ENCODE results near the gene SDK1. TPM values are rescaled to one million over a fixed set of nuclear protein-coding genes. Genes with fewer than 3 reads are reported as not detected.

SDK1 gene
- total RNA-seq, 1 donor: 0.27 TPM

DNA sequence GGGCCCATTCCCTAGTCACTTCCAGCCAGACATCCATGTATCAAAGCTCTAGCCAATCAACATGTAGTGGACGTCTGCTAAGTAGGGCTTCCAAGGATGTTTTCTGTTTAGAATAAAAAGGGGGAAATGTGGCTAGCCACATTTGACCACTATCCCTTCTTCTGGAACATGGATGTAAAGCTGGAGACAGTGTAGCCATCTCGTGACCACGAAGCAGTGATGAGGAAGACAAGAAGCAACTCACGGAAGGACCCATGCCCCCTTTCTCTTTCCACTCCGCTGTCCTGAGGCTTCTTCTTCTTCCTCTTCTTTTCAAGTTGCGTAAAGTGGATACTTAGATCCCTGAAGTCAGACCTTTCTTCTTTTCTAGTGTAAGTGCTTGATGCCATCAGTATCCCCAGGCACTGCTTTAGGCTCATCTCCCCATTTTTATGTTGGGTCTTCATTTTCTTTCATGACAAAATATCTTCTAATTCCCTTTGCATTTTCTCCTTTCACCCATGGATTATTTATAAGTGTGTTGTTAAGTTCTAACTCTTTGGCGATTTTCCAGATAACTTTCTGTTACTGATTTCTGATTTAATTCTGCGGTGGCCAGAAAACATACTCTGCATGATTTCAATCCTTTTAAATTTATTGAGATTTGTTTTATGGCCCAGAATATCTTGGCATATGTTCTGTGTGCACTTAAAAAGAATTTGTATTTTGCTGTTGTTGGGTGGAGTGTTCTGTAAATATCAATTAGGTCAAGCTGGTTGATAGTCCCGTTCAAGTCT, 594.5 kb downstream of the SDK1 start:
- DNase-seq (ENCODE audit: low read depth): no peak
- no peak for TF ChIP-seq CTCF (IDR thresholded peaks at IDR 0.05; ENCODE audit: insufficient read depth, low read length)
- H3K4me3 ChIP-seq (ENCODE audit: low read depth, low read length): no peak overlapping the region

DNA sequence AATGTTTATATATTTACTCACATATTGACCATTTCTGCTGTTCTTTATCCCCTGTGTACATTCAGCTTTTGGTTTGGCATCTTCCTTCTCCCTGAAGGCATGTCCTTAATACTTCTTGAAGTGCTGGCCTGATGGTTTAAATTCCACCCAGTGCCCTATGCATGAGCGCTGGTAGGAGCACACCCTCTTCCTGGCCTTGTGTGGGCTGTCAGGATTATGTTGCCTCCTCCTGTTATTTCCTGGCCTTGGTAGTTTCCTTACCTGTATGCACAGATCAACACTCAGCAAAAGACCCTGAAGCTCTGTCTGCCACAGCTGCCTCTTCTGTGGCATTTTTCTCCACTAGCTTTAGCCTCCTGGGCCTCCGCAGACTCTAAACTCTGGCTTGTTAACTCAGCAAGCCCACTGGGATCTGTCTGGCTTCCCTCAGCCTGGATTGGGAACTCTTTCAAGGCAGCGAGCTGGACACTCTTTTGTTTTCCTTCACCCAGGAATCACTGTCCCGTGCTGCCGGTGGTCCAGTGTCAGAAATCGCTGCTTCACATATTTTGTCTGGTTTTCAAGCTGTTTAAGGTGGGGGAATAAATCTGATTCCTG, 595.2 kb downstream of the SDK1 start:
- H3K4me3 ChIP-seq (ENCODE audit: low read depth, low read length): no peak overlapping the region
- no peak for TF ChIP-seq CTCF (IDR thresholded peaks at IDR 0.05; ENCODE audit: insufficient read depth, low read length)
- DNase-seq (ENCODE audit: low read depth): no peak

DNA sequence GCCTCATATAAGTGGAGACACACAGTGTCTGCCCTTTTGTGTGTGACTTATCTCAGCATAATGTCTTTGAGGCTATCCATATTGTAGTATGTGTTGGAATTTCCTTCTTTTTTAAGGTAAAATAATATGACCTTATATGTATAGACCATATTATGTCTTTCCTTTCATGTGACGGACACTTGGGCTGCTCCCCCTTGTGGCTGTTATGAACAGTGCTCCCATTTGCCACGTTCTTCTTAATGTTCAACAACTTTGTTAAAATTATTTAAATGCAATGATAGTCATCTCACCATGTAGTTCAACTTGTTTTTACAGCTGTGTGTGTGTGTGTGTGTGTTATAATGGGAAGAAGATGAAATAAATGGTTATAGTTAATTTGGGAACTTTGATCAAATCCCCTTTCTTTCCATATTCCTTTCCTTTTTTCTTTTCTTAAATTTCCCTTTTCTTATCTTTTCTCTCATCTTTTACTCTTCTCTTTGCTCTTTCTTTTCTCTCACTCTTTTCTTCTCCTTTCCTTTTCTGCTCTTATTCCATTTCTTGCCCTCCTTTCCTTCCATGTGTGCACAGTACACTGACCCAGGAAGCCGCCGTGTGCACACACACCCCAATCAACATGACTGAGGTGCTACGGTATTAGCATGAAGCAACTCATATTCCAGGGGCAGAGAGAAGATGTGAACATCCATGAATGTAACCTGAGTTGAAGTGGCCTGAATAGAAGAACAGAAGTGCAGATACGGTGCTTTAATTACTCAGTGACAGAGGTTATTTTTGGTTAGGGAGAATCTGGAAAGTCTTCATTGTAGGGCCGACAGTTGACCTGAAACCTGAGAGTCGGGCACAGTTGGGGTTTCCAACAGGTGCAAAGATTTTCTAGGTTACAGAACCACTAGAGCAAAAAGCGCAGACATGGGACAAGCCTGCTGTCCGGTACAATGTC, 596.6 kb downstream of the SDK1 start:
- DNase-seq (ENCODE audit: low read depth): peak; percentile 50
- peak; percentile 67 for TF ChIP-seq CTCF (IDR thresholded peaks at IDR 0.05; ENCODE audit: insufficient read depth, low read length)
- H3K4me3 ChIP-seq (ENCODE audit: low read depth, low read length): no peak overlapping the region

- no peak overlapping the region for H3K4me3 ChIP-seq (ENCODE audit: low read depth, low read length)
- TF ChIP-seq CTCF (IDR thresholded peaks at IDR 0.05; ENCODE audit: insufficient read depth, low read length): no peak
- DNase-seq (ENCODE audit: low read depth): no peak
Observed at GRCh38 chr7:3899559-3899991, 598.5 kb downstream of the SDK1 start.

GRCh38 chr7:3908153-3908552, 607.1 kb downstream of the SDK1 start:
- TF ChIP-seq CTCF (IDR thresholded peaks at IDR 0.05; ENCODE audit: insufficient read depth, low read length): no peak
- no peak for DNase-seq (ENCODE audit: low read depth)
- H3K4me3 ChIP-seq (ENCODE audit: low read depth, low read length): no peak overlapping the region

- no peak overlapping the region for H3K4me3 ChIP-seq (ENCODE audit: low read depth, low read length)
- no peak for DNase-seq (ENCODE audit: low read depth)
- TF ChIP-seq CTCF (IDR thresholded peaks at IDR 0.05; ENCODE audit: insufficient read depth, low read length): no peak
Observed at GRCh38 chr7:3909128-3909527, 608.1 kb downstream of the SDK1 start.

Measured in fibroblast of the aortic adventitia (primary cell).